Measurements from ENCODE around the gene TIMM13.
"Not testable (repeated sequence)": the region's sequence is repeated elsewhere in the genome, so short reads cannot be mapped to it uniquely, and the experiment has no call there.

TIMM13 gene

DNA sequence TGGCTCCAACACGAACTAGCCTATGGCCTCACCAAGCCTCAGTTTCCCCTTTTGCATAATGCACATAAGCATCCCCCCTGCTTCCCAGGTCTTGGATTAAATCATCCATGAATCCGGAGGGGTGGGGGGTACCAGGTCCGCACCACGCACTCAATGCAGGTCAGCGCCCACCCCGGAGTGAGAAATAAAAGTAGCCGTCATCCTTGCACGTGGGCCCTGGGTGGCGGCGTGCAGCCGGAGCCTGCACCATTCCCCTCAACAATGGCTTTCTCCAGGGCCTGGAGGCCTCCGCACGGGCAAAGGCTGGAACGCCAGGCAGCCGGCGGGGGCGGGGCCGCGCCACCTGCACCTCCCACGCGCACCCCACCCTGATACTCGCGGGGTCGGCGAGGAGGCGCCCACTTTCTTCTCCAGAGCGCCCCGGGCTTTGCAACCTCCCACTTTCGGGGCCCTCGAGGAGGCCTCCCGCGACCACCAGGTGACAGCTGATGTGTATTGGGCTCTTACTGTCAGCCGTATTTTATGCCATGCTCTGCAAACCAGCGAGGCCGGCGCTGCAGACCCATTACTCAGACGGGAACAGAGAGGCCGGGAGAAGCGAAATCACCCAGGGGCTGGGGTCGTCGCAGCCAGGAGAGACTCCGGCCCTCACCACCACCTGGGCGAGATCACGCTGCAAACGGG, 47.8 kb upstream of the TIMM13 start:
- no peak overlapping the region for H2AFZ ChIP-seq (ENCODE audit: low read depth, low read length, severe bottlenecking)
- peak overlapping the region; percentile 79 for H3K27ac ChIP-seq (ENCODE audit: low read depth, low read length)
- peak overlapping the region; percentile 80 for H3K9ac ChIP-seq (ENCODE audit: low read length)

DNA sequence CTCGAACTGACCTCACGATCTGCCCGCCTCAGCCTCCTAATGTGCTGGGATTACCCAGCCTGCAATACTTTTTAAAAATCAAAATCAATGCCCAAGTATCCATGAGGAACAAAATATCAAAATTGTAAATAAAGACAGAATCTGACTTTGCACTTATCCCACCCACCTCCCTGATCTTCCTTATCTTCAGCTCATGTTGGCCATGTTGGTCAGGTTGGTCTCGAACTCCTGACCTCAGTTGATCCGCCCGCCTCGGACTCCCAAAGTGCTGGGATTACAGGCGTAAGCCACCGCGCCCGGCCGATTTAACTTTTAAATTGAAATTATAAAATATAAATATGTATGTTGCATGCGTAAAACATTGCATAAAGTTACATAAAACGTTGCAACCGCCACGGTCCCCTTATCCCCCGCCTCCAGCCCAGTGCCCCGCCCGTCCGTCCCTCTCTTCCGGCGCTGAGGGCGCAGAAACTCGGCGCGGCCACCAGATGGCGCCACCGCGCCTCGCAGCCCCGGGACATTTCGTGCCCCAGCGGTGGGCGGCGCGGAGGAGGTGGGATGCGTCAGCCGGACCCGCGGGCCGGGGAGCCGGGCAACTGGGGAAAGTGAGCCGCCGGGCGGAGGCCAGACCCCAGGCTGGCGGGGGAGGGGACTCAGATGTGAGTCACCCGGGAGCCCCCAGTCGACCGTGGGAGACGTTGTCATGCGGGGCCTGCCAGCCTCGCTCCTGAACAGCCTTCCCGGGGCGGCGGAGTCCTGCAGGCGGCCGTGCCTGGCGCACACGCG, 47.0 kb upstream of the TIMM13 start:
- Histone ChIP-seq H3K9ac (ENCODE audit: low read length) (peak overlapping the region; percentile 80), H3K9me2 (replicated peaks; ENCODE audit: insufficient read depth, low read length) (no peaks in the 10 kb centered on the region), H3K79me2 (ENCODE audit: insufficient read depth, low read length) (peaks cover 18% of the 10 kb centered on the region; the same call in 1 of the 2 replicates), H3K27me3 (ENCODE audit: low read length) (no peaks in the 10 kb centered on the region), H3K27ac (ENCODE audit: low read depth, low read length) (peak overlapping the region; percentile 79), H2AFZ (ENCODE audit: low read depth, low read length, severe bottlenecking) (no peak overlapping the region), H3K9me3 (ENCODE audit: insufficient read depth, low read length) (no peaks in the 10 kb centered on the region), H3K36me3 (ENCODE audit: low read length) (no peaks in the 10 kb centered on the region), H4K20me1 (ENCODE audit: low read depth, low read length) (no peaks in the 10 kb centered on the region), H3F3A (ENCODE audit: insufficient read depth) (peaks cover 12% of the 10 kb centered on the region), H3K4me3 (ENCODE audit: insufficient read depth, low read length, poor library complexity, severe bottlenecking) (peak overlapping the region; percentile 39), H3K4me2 (ENCODE audit: low read depth, low read length, poor library complexity, severe bottlenecking) (peak overlapping the region; percentile 59)
- no peak for TF ChIP-seq EZH2phosphoT487 (conservative IDR thresholded peaks at IDR 0.05; ENCODE audit: low read length)
- TF ChIP-seq, protein P1, sequence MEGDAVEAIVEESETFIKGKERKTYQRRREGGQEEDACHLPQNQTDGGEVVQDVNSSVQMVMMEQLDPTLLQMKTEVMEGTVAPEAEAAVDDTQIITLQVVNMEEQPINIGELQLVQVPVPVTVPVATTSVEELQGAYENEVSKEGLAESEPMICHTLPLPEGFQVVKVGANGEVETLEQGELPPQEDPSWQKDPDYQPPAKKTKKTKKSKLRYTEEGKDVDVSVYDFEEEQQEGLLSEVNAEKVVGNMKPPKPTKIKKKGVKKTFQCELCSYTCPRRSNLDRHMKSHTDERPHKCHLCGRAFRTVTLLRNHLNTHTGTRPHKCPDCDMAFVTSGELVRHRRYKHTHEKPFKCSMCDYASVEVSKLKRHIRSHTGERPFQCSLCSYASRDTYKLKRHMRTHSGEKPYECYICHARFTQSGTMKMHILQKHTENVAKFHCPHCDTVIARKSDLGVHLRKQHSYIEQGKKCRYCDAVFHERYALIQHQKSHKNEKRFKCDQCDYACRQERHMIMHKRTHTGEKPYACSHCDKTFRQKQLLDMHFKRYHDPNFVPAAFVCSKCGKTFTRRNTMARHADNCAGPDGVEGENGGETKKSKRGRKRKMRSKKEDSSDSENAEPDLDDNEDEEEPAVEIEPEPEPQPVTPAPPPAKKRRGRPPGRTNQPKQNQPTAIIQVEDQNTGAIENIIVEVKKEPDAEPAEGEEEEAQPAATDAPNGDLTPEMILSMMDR (IDR thresholded peaks at IDR 0.05; ENCODE audit: insufficient read depth, low read length, poor library complexity, severe bottlenecking) = peak; percentile 90

More for the DNA sequence above, 47.8 kb upstream of the TIMM13 start:
- peaks cover 12% of the 10 kb centered on the region for H3F3A ChIP-seq (ENCODE audit: insufficient read depth)
- H3K9me2 ChIP-seq (replicated peaks; ENCODE audit: insufficient read depth, low read length) = no peaks in the 10 kb centered on the region
- H3K4me2 ChIP-seq (ENCODE audit: low read depth, low read length, poor library complexity, severe bottlenecking) = peak overlapping the region; percentile 59
- no peaks in the 10 kb centered on the region for H3K36me3 ChIP-seq (ENCODE audit: low read length)
- H3K79me2 ChIP-seq (ENCODE audit: insufficient read depth, low read length) = peaks cover 18% of the 10 kb centered on the region; the same call in 1 of the 2 replicates
- no peaks in the 10 kb centered on the region for H4K20me1 ChIP-seq (ENCODE audit: low read depth, low read length)
- TF ChIP-seq, protein P1 (IDR thresholded peaks at IDR 0.05; ENCODE audit: insufficient read depth, low read length, poor library complexity, severe bottlenecking) = no peak
- no peak for TF ChIP-seq EZH2phosphoT487 (conservative IDR thresholded peaks at IDR 0.05; ENCODE audit: low read length)
- H3K27me3 ChIP-seq (ENCODE audit: low read length) = no peaks in the 10 kb centered on the region
- H3K4me3 ChIP-seq (ENCODE audit: insufficient read depth, low read length, poor library complexity, severe bottlenecking) = peak overlapping the region; percentile 39
- H3K9me3 ChIP-seq (ENCODE audit: insufficient read depth, low read length) = no peaks in the 10 kb centered on the region

DNA sequence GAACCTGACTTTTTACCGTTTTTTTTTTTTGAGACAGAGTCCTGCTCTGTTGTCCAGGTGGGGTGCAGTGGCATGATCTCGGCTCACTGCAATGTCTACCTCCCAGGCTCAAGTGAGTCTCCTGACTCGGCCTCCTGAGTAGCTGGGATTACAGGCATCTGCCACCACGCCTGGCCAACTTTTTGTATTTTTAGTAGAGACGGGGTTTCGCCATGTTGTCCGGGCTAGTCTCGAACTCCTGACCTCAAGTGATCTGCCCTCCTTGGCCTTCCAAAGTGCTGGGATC, 42.5 kb upstream of the TIMM13 start:
- H3K4me3 ChIP-seq (ENCODE audit: insufficient read depth, low read length, poor library complexity, severe bottlenecking); H3K27ac ChIP-seq (ENCODE audit: low read depth, low read length); H2AFZ ChIP-seq (ENCODE audit: low read depth, low read length, severe bottlenecking); H3K9ac ChIP-seq (ENCODE audit: low read length); H4K20me1 ChIP-seq (ENCODE audit: low read depth, low read length); H3K4me2 ChIP-seq (ENCODE audit: low read depth, low read length, poor library complexity, severe bottlenecking); H3F3A ChIP-seq (ENCODE audit: insufficient read depth); H3K36me3 ChIP-seq (ENCODE audit: low read length); H3K27me3 ChIP-seq (ENCODE audit: low read length); H3K9me2 ChIP-seq (replicated peaks; ENCODE audit: insufficient read depth, low read length); H3K9me3 ChIP-seq (ENCODE audit: insufficient read depth, low read length); H3K79me2 ChIP-seq (ENCODE audit: insufficient read depth, low read length): not testable (repeated sequence)

Data from SU-DHL-6 (cell line).